GM12878 (cell line): Measurements from ENCODE around the gene ATP13A1. TPM values are rescaled to one million over a fixed set of nuclear protein-coding genes. Genes with fewer than 3 reads are reported as not detected.

ENCODE experiments used
- ATF7 ChIP-seq: fragments of 450-650 bp; IDR thresholded peaks from 2 replicates; pipeline ENCODE4 v1.6.1; 2016; ENCODE audit warnings: low read depth, mild to moderate bottlenecking
- BACH1 ChIP-seq: fragments of 450-650 bp; IDR thresholded peaks from 2 replicates; pipeline ENCODE4 v1.6.1; 2017; ENCODE audit warnings: mild to moderate bottlenecking, borderline replicate concordance
- CBFB ChIP-seq: IDR thresholded peaks from 2 replicates; pipeline ENCODE4 v1.6.1; 2016; ENCODE audit warnings: antibody characterized with exemption, low read depth
- EGR1 ChIP-seq, 2 experiments: IDR thresholded peaks; 1 replicate in 1 of 2; 2 replicates in 1 of 2; pipeline ENCODE4 v1.6.1; 2011 to 2012; ENCODE audit warnings: low read depth in 2 of 2, low read length in 2 of 2, borderline replicate concordance in 1 of 2, mild to moderate bottlenecking in 1 of 2, moderate library complexity in 1 of 2
- FOS ChIP-seq: IDR thresholded peaks from 3 replicates; pipeline ENCODE4 v1.6.1; 2011; ENCODE audit warnings: borderline replicate concordance; ENCODE audit not compliant: insufficient read length; ENCODE audit errors: extremely low read depth
- GABPA ChIP-seq: IDR thresholded peaks from 2 replicates; pipeline ENCODE4 v1.6.1; 2014; ENCODE audit warnings: antibody characterized with exemption, low read depth, mild to moderate bottlenecking, inconsistent platforms
- GATAD2B ChIP-seq: fragments of 450-650 bp; conservative IDR thresholded peaks from 2 replicates; pipeline ENCODE4 v1.6.1; 2017; ENCODE audit warnings: low read depth, mild to moderate bottlenecking, moderate library complexity
- IKZF2 ChIP-seq, 2 experiments: fragments of 450-650 bp; IDR thresholded peaks; 2 replicates each; pipeline ENCODE4 v1.6.1; 2017; ENCODE audit warnings: mild to moderate bottlenecking in 2 of 2, moderate library complexity in 2 of 2
- MYC ChIP-seq: IDR thresholded peaks from 2 replicates; pipeline ENCODE4 v1.6.1; 2011; ENCODE audit warnings: mild to moderate bottlenecking, low read length, moderate library complexity, inconsistent platforms; ENCODE audit not compliant: insufficient read depth, insufficient replicate concordance, insufficient read length, severe bottlenecking
- NBN ChIP-seq: fragments of 450-650 bp; IDR thresholded peaks from 2 replicates; pipeline ENCODE4 v1.6.1; 2016
- NKRF ChIP-seq: fragments of 450-650 bp; conservative IDR thresholded peaks from 2 replicates; pipeline ENCODE4 v1.6.1; 2017; ENCODE audit warnings: mild to moderate bottlenecking, moderate library complexity
- POU2F2 ChIP-seq: IDR thresholded peaks from 3 replicates; pipeline ENCODE4 v1.6.1; 2011; ENCODE audit warnings: low read depth, mild to moderate bottlenecking, low read length, borderline replicate concordance
- RELB ChIP-seq: fragments of 450-650 bp; IDR thresholded peaks from 2 replicates; pipeline ENCODE4 v1.6.1; 2017; ENCODE audit warnings: low read depth, mild to moderate bottlenecking, moderate library complexity
- RFX5 ChIP-seq: IDR thresholded peaks from 2 replicates; pipeline ENCODE4 v1.6.1; 2011; ENCODE audit warnings: low read depth, low read length, improper control_type of control experiment
- SIN3A ChIP-seq: IDR thresholded peaks from 2 replicates; pipeline ENCODE4 v1.6.1; 2012; ENCODE audit warnings: low read depth, low read length, improper control_type of control experiment
- SIX5 ChIP-seq: IDR thresholded peaks from 2 replicates; pipeline ENCODE4 v1.6.1; 2011; ENCODE audit warnings: mild to moderate bottlenecking, low read depth, low read length, moderate library complexity; ENCODE audit not compliant: severe bottlenecking
- SPI1 ChIP-seq: IDR thresholded peaks from 2 replicates; pipeline ENCODE4 v1.6.1; 2011; ENCODE audit warnings: low read depth, mild to moderate bottlenecking, low read length, moderate library complexity, borderline replicate concordance; ENCODE audit not compliant: insufficient read depth
- STAT1 ChIP-seq: fragments of 450-650 bp; conservative IDR thresholded peaks from 2 replicates; pipeline ENCODE4 v1.6.1; 2014; ENCODE audit warnings: antibody characterized with exemption, mild to moderate bottlenecking
- STAT3 ChIP-seq: IDR thresholded peaks from 2 replicates; pipeline ENCODE4 v1.6.1; 2011; ENCODE audit warnings: low read depth, low read length, improper control_type of control experiment
- YY1 ChIP-seq: IDR thresholded peaks from 2 replicates; pipeline ENCODE4 v1.6.1; 2011; ENCODE audit warnings: low read depth, mild to moderate bottlenecking, low read length
- ZSCAN29 ChIP-seq: fragments of 450-650 bp; IDR thresholded peaks from 2 replicates; pipeline ENCODE4 v1.6.1; 2017; ENCODE audit warnings: mild to moderate bottlenecking, moderate library complexity
- ZZZ3 ChIP-seq: IDR thresholded peaks from 2 replicates; pipeline ENCODE4 v1.6.1; 2011; ENCODE audit warnings: low read depth; ENCODE audit not compliant: control insufficient read depth, insufficient read length
- polyA plus RNA-seq, 11 experiments: library from polyadenylated mRNA; depleted of rRNA in 4 of 11; unstranded in 6 of 11; stranded (reverse) in 5 of 11; fragments of >200 nt; fragmentation: Nextera tagmentation in 4 of 11; fragmentation: Illumina TruSeq in 1 of 11; extraction: Ambion mirVana in 4 of 11; extraction: Trizol in 1 of 11; gene quantifications; 1 replicate in 1 of 11; 2 replicates in 10 of 11; pipeline versions ENCODE4 v1.2.1 to v1.2.3, GENCODE V29; 2011 to 2016; ENCODE audit warnings: inconsistent platforms in 2 of 11, missing spikeins in 2 of 11, low read depth in 1 of 11
- total RNA-seq, 4 experiments: library from RNA; depleted of rRNA in 3 of 4; stranded (reverse); fragments of >200 nt in 3 of 4; fragmentation: Illumina TruSeq in 1 of 4; extraction: Trizol in 1 of 4; gene quantifications; 2 replicates each; pipeline versions ENCODE4 v1.2.1 to v1.2.3, GENCODE V29; 2013 to 2021
- TF ChIP-seq, protein P1 (sequence below): fragments of 450-650 bp; IDR thresholded peaks from 2 replicates; pipeline ENCODE4 v1.6.1; 2017; ENCODE audit warnings: mild to moderate bottlenecking, moderate library complexity

ATP13A1 gene
- total and polyA plus RNA-seq, 10 of the 15 experiments (the other 5 are each of a cell fraction or from before 2014, with no cell fraction given), result 0.37 to 91.0 (median 29.8) TPM

- peak; percentile 93 for TF ChIP-seq NKRF
- peak; percentile 80 for TF ChIP-seq BACH1
- peak; percentile 95 for TF ChIP-seq GABPA
- TF ChIP-seq STAT3, result no peak
- 0 out of 2 replicates have a peak, but pooled peaks have one; percentile 51 for TF ChIP-seq ZSCAN29
- peak; percentile 77 for TF ChIP-seq SIX5
- TF ChIP-seq EGR1 (IDR thresholded peaks at IDR 0.05; ENCODE audit: borderline replicate concordance in 1 of 2, low read depth in 2 of 2, low read length in 2 of 2), result peak in 1 of 2 experiments; percentile 58; a peak in 1 of 3 replicates
- TF ChIP-seq, protein P1, sequence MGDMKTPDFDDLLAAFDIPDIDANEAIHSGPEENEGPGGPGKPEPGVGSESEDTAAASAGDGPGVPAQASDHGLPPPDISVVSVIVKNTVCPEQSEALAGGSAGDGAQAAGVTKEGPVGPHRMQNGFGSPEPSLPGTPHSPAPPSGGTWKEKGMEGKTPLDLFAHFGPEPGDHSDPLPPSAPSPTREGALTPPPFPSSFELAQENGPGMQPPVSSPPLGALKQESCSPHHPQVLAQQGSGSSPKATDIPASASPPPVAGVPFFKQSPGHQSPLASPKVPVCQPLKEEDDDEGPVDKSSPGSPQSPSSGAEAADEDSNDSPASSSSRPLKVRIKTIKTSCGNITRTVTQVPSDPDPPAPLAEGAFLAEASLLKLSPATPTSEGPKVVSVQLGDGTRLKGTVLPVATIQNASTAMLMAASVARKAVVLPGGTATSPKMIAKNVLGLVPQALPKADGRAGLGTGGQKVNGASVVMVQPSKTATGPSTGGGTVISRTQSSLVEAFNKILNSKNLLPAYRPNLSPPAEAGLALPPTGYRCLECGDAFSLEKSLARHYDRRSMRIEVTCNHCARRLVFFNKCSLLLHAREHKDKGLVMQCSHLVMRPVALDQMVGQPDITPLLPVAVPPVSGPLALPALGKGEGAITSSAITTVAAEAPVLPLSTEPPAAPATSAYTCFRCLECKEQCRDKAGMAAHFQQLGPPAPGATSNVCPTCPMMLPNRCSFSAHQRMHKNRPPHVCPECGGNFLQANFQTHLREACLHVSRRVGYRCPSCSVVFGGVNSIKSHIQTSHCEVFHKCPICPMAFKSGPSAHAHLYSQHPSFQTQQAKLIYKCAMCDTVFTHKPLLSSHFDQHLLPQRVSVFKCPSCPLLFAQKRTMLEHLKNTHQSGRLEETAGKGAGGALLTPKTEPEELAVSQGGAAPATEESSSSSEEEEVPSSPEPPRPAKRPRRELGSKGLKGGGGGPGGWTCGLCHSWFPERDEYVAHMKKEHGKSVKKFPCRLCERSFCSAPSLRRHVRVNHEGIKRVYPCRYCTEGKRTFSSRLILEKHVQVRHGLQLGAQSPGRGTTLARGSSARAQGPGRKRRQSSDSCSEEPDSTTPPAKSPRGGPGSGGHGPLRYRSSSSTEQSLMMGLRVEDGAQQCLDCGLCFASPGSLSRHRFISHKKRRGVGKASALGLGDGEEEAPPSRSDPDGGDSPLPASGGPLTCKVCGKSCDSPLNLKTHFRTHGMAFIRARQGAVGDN, result peak; percentile 70
- peak; percentile 100 for TF ChIP-seq YY1
- no peak for TF ChIP-seq ATF7
- TF ChIP-seq CBFB, result no peak
- TF ChIP-seq ZZZ3, result no peak
- TF ChIP-seq IKZF2 (IDR thresholded peaks at IDR 0.05), result no peak
- TF ChIP-seq SIN3A, result peak; percentile 81
- TF ChIP-seq MYC, result peak; percentile 62
- TF ChIP-seq GATAD2B, result peak; percentile 98
- TF ChIP-seq RELB, result peak; percentile 28; the same call in 1 of the 2 replicates
- peak; percentile 73; the same call in 1 of the 2 replicates for TF ChIP-seq STAT1
- 0 out of 2 replicates have a peak, but pooled peaks have one; percentile 18 for TF ChIP-seq RFX5
- TF ChIP-seq FOS, result no peak
- peak; percentile 62 for TF ChIP-seq NBN
- peak; percentile 40; the same call in 2 of the 3 replicates for TF ChIP-seq POU2F2
- TF ChIP-seq SPI1, result peak; percentile 34; the same call in 1 of the 2 replicates
Measured at GRCh38 chr19:19663256-19664120, at the start of gene ATP13A1 (continued).
